Spleen (tissue), 7 donors: Measurements from ENCODE around the gene PAX5.

Experiments
- CTCF ChIP-seq, 11 experiments: fragments of 200-600 bp in 7 of 11; fragments of 450-650 bp in 4 of 11; sonication (generic) in 4 of 11; IDR thresholded peaks in 8 of 11; conservative IDR thresholded peaks in 3 of 11; 1 replicate in 7 of 11; 2 replicates in 4 of 11; pipeline versions ENCODE4 v1.4.0 to v1.8.0; 2016 to 2021; ENCODE audit warnings: antibody characterized with exemption in 11 of 11, inconsistent platforms in 4 of 11, mild to moderate bottlenecking in 1 of 11
- POLR2A ChIP-seq, 3 donors: fragments of 450-650 bp; IDR thresholded peaks; one replicate each; pipeline ENCODE4 v1.5.1; 2017; ENCODE audit warnings: antibody characterized with exemption in 3 of 3, mild to moderate bottlenecking in 1 of 3
- POLR2AphosphoS5 ChIP-seq, 3 donors: sonication (generic); formaldehyde crosslinking; IDR thresholded peaks; one replicate each; pipeline ENCODE4 v1.5.1; 2017; ENCODE audit warnings: antibody characterized with exemption in 3 of 3
- donor health status: DM: no; HTN: no; CAD: no; lungs with moderate emphysema.
- donor health status: DM: no; HTN: no; CAD: no.
- donor health status: DM: no; HTN: no; CAD: no.

- TF ChIP-seq CTCF (IDR thresholded peaks at IDR 0.05 in 8 of 11, conservative IDR thresholded peaks at IDR 0.05 in 3 of 11) (no peak), POLR2A (IDR thresholded peaks at IDR 0.05) (no peak), POLR2AphosphoS5 (IDR thresholded peaks at IDR 0.05) (no peak)
Measured at GRCh38 chr9:36876056-36876455, 158.0 kb downstream of the PAX5 start.
